Astrocyte of the hippocampus (primary cell): ENCODE results near the gene CT83.

Experiments
- DNase-seq: peaks from one replicate; pipeline ENCODE4 v3.0.0; 2011; ENCODE audit warnings: low read depth, low spot score

CT83 gene

GRCh38 chrX:116462822-116463221 lies at the start of gene CT83:
Gene CT83 (minus strand): TSS chrX:116462976. CDS start chrX:116462856, 120 bp downstream.
- DNase-seq = no peak

- peak; percentile 16 for DNase-seq
Observed at GRCh38 chrX:116499780-116500179, 37.0 kb upstream of the CT83 start.

- DNase-seq = no peak
Observed at GRCh38 chrX:116493271-116493670, 30.5 kb upstream of the CT83 start.

- no peak for DNase-seq
Observed at GRCh38 chrX:116490104-116490503, 27.3 kb upstream of the CT83 start.

GRCh38 chrX:116480059-116480458 lies 17.3 kb upstream of the CT83 start:
- DNase-seq = no peak

- no peak for DNase-seq
Observed at GRCh38 chrX:116449156-116449555, 13.6 kb downstream of the CT83 start.

GRCh38 chrX:116436358-116436816 lies 26.4 kb downstream of the CT83 start, which contains the start of gene SLC6A14:
Gene SLC6A14 (plus strand): TSS chrX:116436606. CDS start chrX:116436710, 104 bp downstream.
- DNase-seq = no peak

GRCh38 chrX:116435597-116435996 lies 27.2 kb downstream of the CT83 start:
- no peak for DNase-seq

GRCh38 chrX:116427978-116428377 lies 34.8 kb downstream of the CT83 start:
- DNase-seq = no peak

GRCh38 chrX:116417968-116418367 lies 44.8 kb downstream of the CT83 start:
- DNase-seq = no peak

GRCh38 chrX:116417214-116417613 lies 45.6 kb downstream of the CT83 start:
- no peak for DNase-seq

- DNase-seq = no peak
Observed at GRCh38 chrX:116413273-116413672, 49.5 kb downstream of the CT83 start.
